Spleen (tissue), 7 donors: ENCODE data around the gene TYR.

Source experiments
- CTCF ChIP-seq, 11 experiments: fragments of 200-600 bp in 7 of 11; fragments of 450-650 bp in 4 of 11; sonication (generic) in 4 of 11; IDR thresholded peaks in 8 of 11; conservative IDR thresholded peaks in 3 of 11; 1 replicate in 7 of 11; 2 replicates in 4 of 11; pipeline versions ENCODE4 v1.4.0 to v1.8.0; 2016 to 2021; ENCODE audit warnings: antibody characterized with exemption in 11 of 11, inconsistent platforms in 4 of 11, mild to moderate bottlenecking in 1 of 11
- POLR2A ChIP-seq, 3 donors: fragments of 450-650 bp; IDR thresholded peaks; one replicate each; pipeline ENCODE4 v1.5.1; 2017; ENCODE audit warnings: antibody characterized with exemption in 3 of 3, mild to moderate bottlenecking in 1 of 3
- POLR2AphosphoS5 ChIP-seq, 3 donors: sonication (generic); formaldehyde crosslinking; IDR thresholded peaks; one replicate each; pipeline ENCODE4 v1.5.1; 2017; ENCODE audit warnings: antibody characterized with exemption in 3 of 3
- donor health status: DM: no; HTN: no; CAD: no; lungs with moderate emphysema.
- donor health status: DM: no; HTN: no; CAD: no.
- donor health status: DM: no; HTN: no; CAD: no.

- no peak for TF ChIP-seq CTCF (IDR thresholded peaks at IDR 0.05 in 8 of 11, conservative IDR thresholded peaks at IDR 0.05 in 3 of 11)
- no peak for TF ChIP-seq POLR2A (IDR thresholded peaks at IDR 0.05)
- TF ChIP-seq POLR2AphosphoS5 (IDR thresholded peaks at IDR 0.05), result no peak
Measured at GRCh38 chr11:89163686-89164085, 14.0 kb upstream of the TYR start.
